ENCODE measurements around the gene PGGT1B. TPM values are rescaled to one million over a fixed set of nuclear protein-coding genes. Genes with fewer than 3 reads are reported as not detected.

Gene PGGT1B
- total and polyA plus RNA-seq, 2 of the 8 experiments (the other 6 are each of a cell fraction or from before 2014, with no cell fraction given) = 1.9 to 43.1 TPM

- peak within 1 kb of the TSS; percentile 87 to 98 (median 90) for H3K4me3 ChIP-seq (ENCODE audit: extremely low read depth in 1 of 4, insufficient read depth in 2 of 4, low read depth in 3 of 4, low read length in 4 of 4)
- TF ChIP-seq ASH2L (IDR thresholded peaks at IDR 0.05; ENCODE audit: low read length) = peak; percentile 77
- TF ChIP-seq JUN (IDR thresholded peaks at IDR 0.05; ENCODE audit: low read depth, low read length) = no peak
- peak; percentile 88 for TF ChIP-seq PHF8 (conservative IDR thresholded peaks at IDR 0.05; ENCODE audit: low read depth, low read length)
- TF ChIP-seq HDAC6 (IDR thresholded peaks at IDR 0.05; ENCODE audit: low read depth, low read length) = no peak
- peak; percentile 70 for TF ChIP-seq TAF7 (optimal IDR thresholded peaks at IDR 0.05; ENCODE audit: borderline replicate concordance, low read depth, low read length)
- no peak for TF ChIP-seq KDM1A (IDR thresholded peaks at IDR 0.05; ENCODE audit: borderline replicate concordance, low read length)
- peak in 1 of 2 experiments; percentile 8; a peak in 1 of 4 replicates for TF ChIP-seq RAD21 (IDR thresholded peaks at IDR 0.05 in 1 of 2, conservative IDR thresholded peaks at IDR 0.05 in 1 of 2; ENCODE audit: low read depth in 2 of 2, low read length in 2 of 2)
- TF ChIP-seq NRF1 (IDR thresholded peaks at IDR 0.05; ENCODE audit: low read depth, low read length) = no peak
- no peak for TF ChIP-seq EZH2 (IDR thresholded peaks at IDR 0.05; ENCODE audit: low read depth, low read length, severe bottlenecking)
- no peak for TF ChIP-seq CBX5 (IDR thresholded peaks at IDR 0.05; ENCODE audit: low read depth, low read length)
Measured at GRCh38 chr5:115296124-115297022, 33.7 kb upstream of the PGGT1B start, which contains the start of gene CCDC112. TSS of gene CCDC112 (minus strand) at chr5:115296654. CDS start at chr5:115296543, 111 bp downstream.

More at GRCh38 chr5:115296124-115297022, 33.7 kb upstream of the PGGT1B start, which contains the start of gene CCDC112:
- peaks cover 0 to 45% of the 10 kb centered on the region in 2 experiments; a peak in 2 of 4 replicates for H3K79me2 ChIP-seq (ENCODE audit: control insufficient read depth in 1 of 2, insufficient read depth in 2 of 2, low read length in 2 of 2)
- peak within 1 kb of the TSS; percentile 53; the same call in 1 of the 2 replicates for H3K27ac ChIP-seq (ENCODE audit: low read depth, low read length)
- no peaks in the 10 kb centered on the region for H3K9me3 ChIP-seq (ENCODE audit: insufficient read depth in 2 of 2, low read depth in 1 of 2, low read length in 1 of 2)
- WGBS, 2 experiments (ENCODE audit: extremely low coverage in 1 of 2, insufficient coverage in 1 of 2, insufficient read length in 1 of 2, insufficient replicate concordance in 2 of 2, low coverage in 1 of 2, low lambda C conversion rate in 2 of 2, missing lambda C conversion rate in 1 of 2) = 1% methylated on average over 48 of the region's 86 CpGs; no CpG with 5 or more reads in 1 of the 2 experiments
- peak; percentile 73 to 91 for DNase-seq (ENCODE audit: low read depth in 1 of 2, low spot score in 2 of 2)
- peaks cover 0 to 3% (median 1%) of the 10 kb centered on the region in 4 experiments; a peak in 2 of 7 replicates for H3K4me1 ChIP-seq (replicated peaks in 1 of 4; ENCODE audit: control insufficient read depth in 3 of 4, insufficient read depth in 4 of 4, low read length in 3 of 4)
- H4K91ac ChIP-seq (replicated peaks; ENCODE audit: insufficient read length, low read length) = peak within 1 kb of the TSS; percentile 42
- 0 out of 7 replicates have a peak, but pooled peaks cover 0 to 2% (median 0%) of the 10 kb centered on the region in 4 experiments for H3K27me3 ChIP-seq (replicated peaks in 1 of 4; ENCODE audit: control insufficient read depth in 3 of 4, extremely low read depth in 1 of 4, insufficient read depth in 3 of 4, low read length in 3 of 4)
- peaks cover 7% of the 10 kb centered on the region for H3K23me2 ChIP-seq (ENCODE audit: low read depth, low read length)
- FAIRE-seq = no peak
- peak within 1 kb of the TSS; percentile 63 to 91 (median 86) for H3K9ac ChIP-seq (replicated peaks in 1 of 4; ENCODE audit: extremely low read depth in 1 of 4, low read depth in 3 of 4, low read length in 3 of 4)
- H2BK5ac ChIP-seq (ENCODE audit: low read depth, low read length) = peak within 1 kb of the TSS; percentile 44; the same call in 1 of the 2 replicates
- H3K56ac ChIP-seq (replicated peaks; ENCODE audit: insufficient read length, low read depth, low read length) = no peak within 1 kb of the TSS
- ChIA-PET CTCF (ENCODE audit: partially characterized antibody) (interaction anchor here (0.6 to 4.9 kb wide), 6 partner anchors 13 to 433 kb away, joined by 3 to 25 read pairs (median 3); no protein-coding TSS in a partner anchor), POLR2A (ENCODE audit: partially characterized antibody) (interaction anchor here (0.6 to 2.0 kb wide), 13 partner anchors 9 to 475 kb away, joined by 3 to 18 read pairs (median 3); partner anchors contain the start of genes FEM1C and PGGT1B)
- H2AFZ ChIP-seq (ENCODE audit: low read length) = peak within 1 kb of the TSS; percentile 80
- no peak within 1 kb of the TSS for H3K23ac ChIP-seq (ENCODE audit: insufficient read length)
- peaks cover 0 to 2% of the 10 kb centered on the region in 2 experiments for H4K20me1 ChIP-seq (replicated peaks in 1 of 2; ENCODE audit: control insufficient read depth in 1 of 2, insufficient read depth in 2 of 2, low read length in 2 of 2)
- H3K18ac ChIP-seq (ENCODE audit: extremely low read depth, low read length) = peak within 1 kb of the TSS; percentile 60
- no peak within 1 kb of the TSS for H2BK20ac ChIP-seq (ENCODE audit: low read length)
- peak within 1 kb of the TSS; percentile 44 for H4K5ac ChIP-seq (ENCODE audit: insufficient read length, low read depth, low read length)
- peak within 1 kb of the TSS; percentile 60 for H3K4ac ChIP-seq (replicated peaks; ENCODE audit: insufficient read length, low read depth, low read length)
- peak within 1 kb of the TSS; percentile 94; the same call in 1 of the 2 replicates for H4K8ac ChIP-seq (ENCODE audit: extremely low read depth, insufficient read depth, low read length)
- H2AK5ac ChIP-seq (ENCODE audit: low read depth, low read length) = no peak within 1 kb of the TSS
- no peaks in the 10 kb centered on the region for H3K36me3 ChIP-seq (ENCODE audit: control insufficient read depth in 2 of 4, insufficient read depth in 4 of 4, low read length in 3 of 4)
- peaks cover 2% of the 10 kb centered on the region; the same call in 1 of the 2 replicates for H3K79me1 ChIP-seq (ENCODE audit: low read depth, low read length)
- peak within 1 kb of the TSS; percentile 80 to 86 for H3K4me2 ChIP-seq (ENCODE audit: insufficient read depth in 1 of 2, low read depth in 2 of 2, low read length in 2 of 2)
- H2BK120ac ChIP-seq (replicated peaks; ENCODE audit: low read depth, low read length) = no peak within 1 kb of the TSS
- no peak within 1 kb of the TSS for H3K14ac ChIP-seq (ENCODE audit: insufficient read length)
- H2BK12ac ChIP-seq (ENCODE audit: low read depth, low read length) = peak within 1 kb of the TSS; percentile 80; the same call in 1 of the 2 replicates
- H2BK15ac ChIP-seq (ENCODE audit: low read length) = no peak within 1 kb of the TSS

All from H1 (cell line).